PC-3 (cell line): ENCODE measurements around the gene PLCB4. TPM values are rescaled to one million over a fixed set of nuclear protein-coding genes. Genes with fewer than 3 reads are reported as not detected.

ENCODE experiments used
- ATAC-seq: fragments of 200-7000 bp; cut with Tn5 transposase; 2 replicates; pipeline ENCODE4 v1.9.1; 2020; ENCODE audit warnings: mild to moderate bottlenecking, moderate library complexity
- BruUV-seq: library from RNA; stranded (reverse); fragments of 400-500 nt; replicated peaks from 2 replicates; lab custom pipeline; 2021; lab: Mats Ljungman, UMichigan
- CTCF ChIA-PET: fragments of 300-600 bp; sonication (Branson Sonifier 250); formaldehyde crosslinking; loops from one replicate; lab custom pipeline; 2022; ENCODE audit warnings: antibody characterized with exemption; lab: Charles Lee
- POLR2A ChIA-PET: fragments of 300-600 bp; sonication (Branson Sonifier 250); formaldehyde crosslinking; loops from one replicate; lab custom pipeline; 2022; ENCODE audit warnings: antibody characterized with exemption; ENCODE audit not compliant: unreplicated experiment; lab: Charles Lee
- DNase-seq: peaks from one replicate; pipeline ENCODE4 v3.0.0-alpha.2; 2015
- H2AFZ ChIP-seq: fragments of 300-600 bp; sonication (generic); 2 replicates; pipeline ENCODE4 v1.6.0; 2016; ENCODE audit warnings: antibody characterized with exemption, low read length
- H3F3A ChIP-seq: fragments of 300-600 bp; sonication (generic); one replicate; pipeline ENCODE4 v1.6.0; 2017; ENCODE audit warnings: antibody characterized with exemption, low read length, control low read depth, mild to moderate bottlenecking; ENCODE audit not compliant: unreplicated experiment
- H3K27ac ChIP-seq: fragments of 300-600 bp; sonication (generic); 2 replicates; pipeline ENCODE4 v1.5.1; 2016; ENCODE audit warnings: mild to moderate bottlenecking, low read length
- H3K27me3 ChIP-seq: fragments of 300-600 bp; sonication (generic); 2 replicates; pipeline ENCODE4 v1.6.1; 2016; ENCODE audit warnings: low read length, mixed read lengths
- H3K36me3 ChIP-seq: fragments of 300-600 bp; sonication (generic); 2 replicates; pipeline ENCODE4 v1.6.1; 2016; ENCODE audit warnings: low read depth, mixed run types, low read length, mixed read lengths
- H3K4me1 ChIP-seq: fragments of 300-600 bp; sonication (generic); 2 replicates; pipeline ENCODE4 v1.5.1; 2016; ENCODE audit warnings: low read length; ENCODE audit not compliant: insufficient read depth
- H3K4me2 ChIP-seq: fragments of 300-600 bp; sonication (generic); 2 replicates; pipeline ENCODE4 v1.6.0; 2016; ENCODE audit warnings: low read length
- H3K4me3 ChIP-seq: fragments of 300-600 bp; sonication (generic); 2 replicates; pipeline ENCODE4 v1.5.1; 2016; ENCODE audit warnings: mild to moderate bottlenecking, low read length, mixed read lengths
- H3K79me2 ChIP-seq: fragments of 300-600 bp; sonication (generic); 2 replicates; pipeline ENCODE4 v1.6.1; 2017; ENCODE audit warnings: low read length, mixed read lengths
- H3K9ac ChIP-seq: fragments of 300-600 bp; sonication (generic); 2 replicates; pipeline ENCODE4 v1.6.0; 2016; ENCODE audit warnings: mild to moderate bottlenecking, low read length
- H3K9me2 ChIP-seq: fragments of 300-600 bp; sonication (generic); replicated peaks from 2 replicates; pipeline ENCODE4 v1.6.1; 2016; ENCODE audit warnings: mixed run types, low read length, mixed read lengths
- H3K9me3 ChIP-seq: fragments of 300-600 bp; sonication (generic); 2 replicates; pipeline ENCODE4 v1.6.1; 2016; ENCODE audit warnings: low read length, mixed read lengths
- H4K20me1 ChIP-seq: fragments of 300-600 bp; sonication (generic); 2 replicates; pipeline ENCODE4 v1.6.1; 2016; ENCODE audit warnings: low read length, mixed read lengths
- CTCF ChIP-seq: fragments of 300-600 bp; sonication (generic); conservative IDR thresholded peaks from 2 replicates; pipeline ENCODE4 v1.5.1; 2017; ENCODE audit warnings: antibody characterized with exemption, low read depth, mild to moderate bottlenecking, low read length
- EZH2 ChIP-seq: fragments of 300-600 bp; sonication (generic); IDR thresholded peaks from one replicate; pipeline ENCODE4 v1.6.1; 2017; ENCODE audit warnings: antibody characterized with exemption, mild to moderate bottlenecking, low read length; ENCODE audit not compliant: unreplicated experiment
- EZH2phosphoT487 ChIP-seq: fragments of 300-600 bp; sonication (generic); IDR thresholded peaks from 2 replicates; pipeline ENCODE4 v1.6.1; 2018; ENCODE audit warnings: mild to moderate bottlenecking, antibody characterized with exemption, low read length, borderline replicate concordance
- intact Hi-C: fragments of 100-400 bp; cut with micrococcal nuclease; formaldehyde crosslinking; loops from 2 replicates; pipeline ENCODE4 v1.9.0; 2023
- total RNA-seq: library from RNA; depleted of rRNA; stranded (reverse); fragments of >200 nt; gene quantifications from 2 replicates; pipeline ENCODE4 v1.2.3, GENCODE V29; 2014

PLCB4 gene
- total RNA-seq, 1 experiment from 2014 or later: 25.4 TPM

GRCh38 chr20:9348316-9348715 lies 279.4 kb downstream of the PLCB4 start:
- Histone ChIP-seq H3F3A (no peaks in the 10 kb centered on the region), H3K27ac (no peak overlapping the region), H3K79me2 (no peaks in the 10 kb centered on the region), H3K9me2 (no peaks in the 10 kb centered on the region), H4K20me1 (no peaks in the 10 kb centered on the region), H2AFZ (no peak overlapping the region), H3K36me3 (no peaks in the 10 kb centered on the region), H3K4me2 (no peak overlapping the region), H3K4me3 (no peak overlapping the region), H3K27me3 (no peaks in the 10 kb centered on the region), H3K9me3 (no peaks in the 10 kb centered on the region), H3K4me1 (peaks cover 9% of the 10 kb centered on the region; the same call in 1 of the 2 replicates), H3K9ac (no peak overlapping the region)
- POLR2A ChIA-PET: interaction anchor here (0.7 kb wide), 1 partner anchor 236 kb away, joined by 3 read pairs; no protein-coding TSS in a partner anchor
- no peak for DNase-seq
- BruUV-seq: no TSS peak
- intact Hi-C loops: no loop called here
- CTCF ChIA-PET: no interaction called here
- no peak for ATAC-seq
- TF ChIP-seq CTCF: no peak
- no peak for TF ChIP-seq EZH2phosphoT487
- TF ChIP-seq EZH2: no peak

GRCh38 chr20:9348747-9349146 lies 279.9 kb downstream of the PLCB4 start:
- DNase-seq (no peak), ATAC-seq (no peak)
- Histone ChIP-seq H4K20me1 (no peaks in the 10 kb centered on the region), H3K4me1 (peaks cover 9% of the 10 kb centered on the region; the same call in 1 of the 2 replicates), H3K9me2 (no peaks in the 10 kb centered on the region), H3K27ac (no peak overlapping the region), H3K9ac (no peak overlapping the region), H3K4me2 (no peak overlapping the region), H3K4me3 (no peak overlapping the region), H2AFZ (no peak overlapping the region), H3K36me3 (no peaks in the 10 kb centered on the region), H3K9me3 (no peaks in the 10 kb centered on the region), H3K79me2 (no peaks in the 10 kb centered on the region), H3K27me3 (no peaks in the 10 kb centered on the region), H3F3A (no peaks in the 10 kb centered on the region)
- POLR2A ChIA-PET: interaction anchor here (0.7 kb wide), 1 partner anchor 236 kb away, joined by 3 read pairs; no protein-coding TSS in a partner anchor
- intact Hi-C loops: no loop called here
- BruUV-seq: no TSS peak
- TF ChIP-seq CTCF (no peak), EZH2 (no peak), EZH2phosphoT487 (no peak)
- CTCF ChIA-PET: no interaction called here

- Histone ChIP-seq H2AFZ (no peak overlapping the region), H3K9me3 (no peaks in the 10 kb centered on the region), H3K27me3 (no peaks in the 10 kb centered on the region), H3F3A (no peaks in the 10 kb centered on the region), H3K4me1 (peaks cover 7% of the 10 kb centered on the region; the same call in 1 of the 2 replicates), H3K27ac (no peak overlapping the region), H4K20me1 (no peaks in the 10 kb centered on the region), H3K79me2 (no peaks in the 10 kb centered on the region), H3K4me2 (no peak overlapping the region), H3K4me3 (no peak overlapping the region), H3K36me3 (no peaks in the 10 kb centered on the region), H3K9ac (no peak overlapping the region), H3K9me2 (no peaks in the 10 kb centered on the region)
- ATAC-seq (no peak), DNase-seq (no peak)
- ChIA-PET CTCF (no interaction called here), POLR2A (no interaction called here)
- intact Hi-C loops: no loop called here
- no peak for TF ChIP-seq EZH2
- no peak for TF ChIP-seq CTCF
- no peak for TF ChIP-seq EZH2phosphoT487
- no TSS peak for BruUV-seq
These were observed 280.4 kb downstream of the PLCB4 start for GRCh38 chr20:9349249-9349648.
